Neural cell (in vitro differentiated cells): Measurements from ENCODE around the gene SIGLEC1. TPM values are rescaled to one million over a fixed set of nuclear protein-coding genes. Genes with fewer than 3 reads are reported as not detected.

Experiments
- H2AFZ ChIP-seq: fragments of 200-600, 300-800 bp; sonication (generic), shearing (Covaris generic); 2 replicates; pipeline ENCODE4 v1.6.0; 2014; ENCODE audit warnings: low read depth, mild to moderate bottlenecking, antibody characterized with exemption, low read length, moderate library complexity
- H3F3A ChIP-seq: fragments of 200-600 bp; shearing (Covaris generic); 2 replicates; pipeline ENCODE4 v1.6.1; 2016; ENCODE audit warnings: mild to moderate bottlenecking, moderate library complexity, mixed read lengths, antibody characterized with exemption, low read length; ENCODE audit not compliant: insufficient read depth, poor library complexity, severe bottlenecking
- H3K27ac ChIP-seq: fragments of 200-600, 300-800 bp; sonication (generic), shearing (Covaris generic); 2 replicates; pipeline ENCODE4 v1.5.1; 2014; ENCODE audit warnings: mild to moderate bottlenecking, low read length, moderate library complexity
- H3K27me3 ChIP-seq: fragments of 300-800, 200-600 bp; sonication (generic), shearing (Covaris generic); 2 replicates; pipeline ENCODE4 v1.6.0; 2014; ENCODE audit warnings: mild to moderate bottlenecking, low read depth, low read length, moderate library complexity; ENCODE audit not compliant: insufficient read depth
- H3K36me3 ChIP-seq: fragments of 300-800, 200-600 bp; sonication (generic), shearing (Covaris generic); 2 replicates; pipeline ENCODE4 v1.5.1; 2014; ENCODE audit warnings: mild to moderate bottlenecking, antibody characterized with exemption, low read length, moderate library complexity; ENCODE audit not compliant: insufficient read depth
- H3K4me2 ChIP-seq: fragments of 300-800, 200-600 bp; sonication (generic), shearing (Covaris generic); 2 replicates; pipeline ENCODE4 v1.6.0; 2014; ENCODE audit warnings: mild to moderate bottlenecking, low read length
- H3K4me3 ChIP-seq: fragments of 300-800, 200-600 bp; sonication (generic), shearing (Covaris generic); 2 replicates; pipeline ENCODE4 v1.5.1; 2014; ENCODE audit warnings: mild to moderate bottlenecking, low read length, moderate library complexity
- H3K79me2 ChIP-seq: fragments of 200-600 bp; shearing (Covaris generic); replicated peaks from 2 replicates; pipeline ENCODE4 v1.6.0; 2014; ENCODE audit warnings: mild to moderate bottlenecking, low read length, moderate library complexity; ENCODE audit not compliant: insufficient read depth
- H3K9ac ChIP-seq: fragments of 300-800, 200-600 bp; sonication (generic), shearing (Covaris generic); 2 replicates; pipeline ENCODE4 v1.6.1; 2016; ENCODE audit warnings: mild to moderate bottlenecking, low read length, mixed read lengths
- H3K9me2 ChIP-seq: fragments of 200-600 bp; shearing (Covaris generic); 2 replicates; pipeline ENCODE4 v1.6.1; 2016; ENCODE audit warnings: mild to moderate bottlenecking, low read length, mixed read lengths; ENCODE audit not compliant: insufficient read depth
- H3K9me3 ChIP-seq: fragments of 200-600, 300-800 bp; sonication (generic), shearing (Covaris generic); 2 replicates; pipeline ENCODE4 v1.6.1; 2016; ENCODE audit warnings: mild to moderate bottlenecking, mixed run types, low read length, moderate library complexity, mixed read lengths
- H4K20me1 ChIP-seq: fragments of 200-600 bp; shearing (Covaris generic); 2 replicates; pipeline ENCODE4 v1.6.1; 2016; ENCODE audit warnings: mild to moderate bottlenecking, mixed run types; ENCODE audit not compliant: insufficient read depth
- CTCF ChIP-seq: fragments of 450-650 bp; IDR thresholded peaks from 2 replicates; pipeline ENCODE4 v1.5.1; 2014; ENCODE audit warnings: antibody characterized with exemption, mild to moderate bottlenecking, moderate library complexity; ENCODE audit not compliant: poor library complexity, severe bottlenecking
- EP300 ChIP-seq: fragments of 450-650 bp; conservative IDR thresholded peaks from 2 replicates; pipeline ENCODE4 v1.6.1; 2014; ENCODE audit warnings: antibody characterized with exemption, mild to moderate bottlenecking, moderate library complexity; ENCODE audit not compliant: poor library complexity, severe bottlenecking
- EZH2 ChIP-seq: fragments of 200-600, 300-800 bp; shearing (Covaris generic), sonication (generic); IDR thresholded peaks from 2 replicates; pipeline ENCODE4 v1.6.1; 2014; ENCODE audit warnings: antibody characterized with exemption, low read length, borderline replicate concordance, mild to moderate bottlenecking; ENCODE audit not compliant: insufficient read depth, poor library complexity, severe bottlenecking
- MXI1 ChIP-seq: fragments of 450-650 bp; conservative IDR thresholded peaks from 2 replicates; pipeline ENCODE4 v1.6.1; 2014; ENCODE audit warnings: antibody characterized with exemption, mild to moderate bottlenecking; ENCODE audit not compliant: poor library complexity, severe bottlenecking
- POLR2AphosphoS5 ChIP-seq: IDR thresholded peaks from 2 replicates; pipeline ENCODE4 v1.6.1; 2012
- RAD21 ChIP-seq: fragments of 450-650 bp; conservative IDR thresholded peaks from 2 replicates; pipeline ENCODE4 v1.6.1; 2014; ENCODE audit warnings: antibody characterized with exemption, mild to moderate bottlenecking, moderate library complexity
- REST ChIP-seq: IDR thresholded peaks from 2 replicates; pipeline ENCODE4 v1.6.1; 2012; ENCODE audit warnings: borderline replicate concordance
- SMC3 ChIP-seq: fragments of 450-650 bp; conservative IDR thresholded peaks from 2 replicates; pipeline ENCODE4 v1.6.1; 2014; ENCODE audit warnings: antibody characterized with exemption, mild to moderate bottlenecking, moderate library complexity; ENCODE audit not compliant: poor library complexity
- TAF1 ChIP-seq: IDR thresholded peaks from 2 replicates; pipeline ENCODE4 v1.6.1; 2012; ENCODE audit warnings: low read depth
- polyA plus RNA-seq: library from polyadenylated mRNA; depleted of rRNA; stranded (reverse); fragments of >200 nt; gene quantifications from 2 replicates; pipeline ENCODE4 v1.2.3, GENCODE V29; 2014

Gene SIGLEC1
- polyA plus RNA-seq, 1 donor from 2014 or later, result 0.12 TPM

DNA sequence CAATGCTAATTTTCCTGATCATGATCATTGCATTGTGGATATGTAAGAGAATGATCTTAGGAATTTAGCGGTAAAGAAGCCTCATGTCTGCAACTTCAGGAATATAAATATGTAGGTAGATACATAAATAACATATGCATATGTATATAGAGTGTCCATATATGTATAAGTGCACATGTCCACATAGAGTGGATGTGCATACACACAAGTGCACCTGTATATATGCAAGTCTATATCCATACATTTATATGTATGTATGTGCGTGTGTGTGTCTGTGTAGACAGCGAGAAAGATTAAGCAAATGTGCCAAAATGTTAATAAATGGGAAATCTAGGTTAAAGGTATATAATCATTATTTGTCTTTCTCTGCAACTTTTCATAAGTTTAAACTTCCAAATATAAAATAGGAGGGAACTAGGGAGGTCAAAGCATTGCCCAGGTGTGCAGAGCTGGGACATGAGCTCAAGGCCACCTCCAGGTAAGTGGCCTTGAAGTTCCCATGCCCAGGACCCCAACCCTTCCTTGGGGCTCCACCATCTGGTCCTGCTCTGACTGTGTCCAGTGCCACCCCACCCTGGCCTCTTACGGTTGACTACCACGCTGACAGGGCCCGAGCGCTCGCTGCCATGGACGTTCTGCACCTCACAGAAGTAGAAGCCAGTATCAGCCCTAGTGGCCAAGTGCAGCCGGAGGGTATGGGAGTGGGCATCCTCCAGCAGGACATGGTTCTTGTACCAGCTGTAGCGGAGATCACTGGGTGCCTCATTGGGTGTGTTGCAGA is 9.6 kb downstream of the SIGLEC1 start:
- TF ChIP-seq SMC3, result no peak
- no peak for TF ChIP-seq MXI1
- no peak for TF ChIP-seq RAD21
- H3K79me2 ChIP-seq, result no peaks in the 10 kb centered on the region
- no peak overlapping the region for H3K4me3 ChIP-seq
- no peak overlapping the region for H3K9ac ChIP-seq
- H3K9me2 ChIP-seq, result no peaks in the 10 kb centered on the region
- H3K27ac ChIP-seq, result no peak overlapping the region
- H4K20me1 ChIP-seq, result no peaks in the 10 kb centered on the region
- H2AFZ ChIP-seq, result no peak overlapping the region
- no peaks in the 10 kb centered on the region for H3K27me3 ChIP-seq
- H3F3A ChIP-seq, result no peaks in the 10 kb centered on the region
- H3K36me3 ChIP-seq, result no peaks in the 10 kb centered on the region
- H3K4me2 ChIP-seq, result no peak overlapping the region
- H3K9me3 ChIP-seq, result no peaks in the 10 kb centered on the region

GRCh38 chr20:3701061-3701998 is 11.1 kb downstream of the SIGLEC1 start:
- no peaks in the 10 kb centered on the region for H3K79me2 ChIP-seq
- no peaks in the 10 kb centered on the region for H3K9me3 ChIP-seq
- no peaks in the 10 kb centered on the region for H3F3A ChIP-seq
- no peak overlapping the region for H3K27ac ChIP-seq
- H3K4me2 ChIP-seq, result no peak overlapping the region
- no peaks in the 10 kb centered on the region for H3K36me3 ChIP-seq
- H3K9ac ChIP-seq, result no peak overlapping the region
- no peaks in the 10 kb centered on the region for H3K9me2 ChIP-seq
- H2AFZ ChIP-seq, result no peak overlapping the region
- no peaks in the 10 kb centered on the region for H4K20me1 ChIP-seq
- TF ChIP-seq POLR2AphosphoS5 (no peak), TAF1 (no peak), RAD21 (no peak), EZH2 (no peak), SMC3 (no peak), MXI1 (no peak), EP300 (no peak), REST (no peak)
- H3K4me3 ChIP-seq, result no peak overlapping the region
- no peaks in the 10 kb centered on the region for H3K27me3 ChIP-seq

DNA sequence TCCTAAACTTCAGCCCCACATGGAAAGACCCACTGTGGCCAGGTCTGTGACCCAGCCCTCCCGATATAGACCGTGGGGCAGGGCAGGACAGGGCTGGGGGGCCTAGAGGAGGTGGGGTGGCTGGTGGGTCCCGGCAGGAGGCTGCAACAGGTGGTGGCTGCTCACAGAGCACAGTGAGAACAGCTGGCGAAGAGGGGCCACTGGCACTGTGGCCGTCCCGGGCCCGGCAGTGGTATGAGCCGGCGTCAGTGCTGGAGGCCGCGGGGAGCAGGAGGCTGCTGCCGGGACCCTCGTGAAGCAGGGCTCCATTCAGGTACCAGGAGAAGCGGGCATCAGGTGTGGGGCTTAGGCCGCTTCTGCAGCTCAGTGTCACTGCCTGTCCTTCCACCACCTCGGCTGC is 13.4 kb downstream of the SIGLEC1 start:
- TF ChIP-seq EZH2 (no peak), POLR2AphosphoS5 (no peak), SMC3 (no peak), TAF1 (no peak), CTCF (no peak), REST (no peak), RAD21 (no peak), EP300 (no peak), MXI1 (no peak)
- Histone ChIP-seq H3K27ac (no peak overlapping the region), H4K20me1 (no peaks in the 10 kb centered on the region), H3K79me2 (no peaks in the 10 kb centered on the region), H3K4me2 (no peak overlapping the region), H2AFZ (no peak overlapping the region), H3F3A (no peaks in the 10 kb centered on the region), H3K36me3 (no peaks in the 10 kb centered on the region), H3K9me3 (no peaks in the 10 kb centered on the region), H3K9ac (no peak overlapping the region), H3K9me2 (no peaks in the 10 kb centered on the region), H3K27me3 (no peaks in the 10 kb centered on the region), H3K4me3 (no peak overlapping the region)
